Upper lobe of left lung (tissue), 4 donors: ENCODE data around the gene SBF2.

Experiments
- CTCF ChIP-seq, 6 experiments: fragments of 450-650 bp in 4 of 6; fragments of 200-600 bp in 2 of 6; sonication (generic) in 2 of 6; IDR thresholded peaks; one replicate each; pipeline ENCODE4 v1.5.1; 2016 to 2019; ENCODE audit warnings: antibody characterized with exemption in 6 of 6
- EP300 ChIP-seq, 4 donors: sonication (generic); formaldehyde crosslinking; IDR thresholded peaks; one replicate each; pipeline ENCODE4 v1.5.1; 2017; ENCODE audit warnings: antibody characterized with exemption in 4 of 4, control low read depth in 2 of 4

GRCh38 chr11:9771071-9771511 lies 522.9 kb downstream of the SBF2 start:
- no peak for TF ChIP-seq CTCF (IDR thresholded peaks at IDR 0.05)
- TF ChIP-seq EP300 (IDR thresholded peaks at IDR 0.05), result no peak
